Panc1 (cell line): Measurements from ENCODE around the gene ANK3. TPM values are rescaled to one million over a fixed set of nuclear protein-coding genes. Genes with fewer than 3 reads are reported as not detected.

Source experiments
- ATAC-seq: fragments of 200-7000 bp; cut with Tn5 transposase; 2 replicates; pipeline ENCODE4 v1.9.1; 2020; ENCODE audit warnings: mild to moderate bottlenecking, moderate library complexity
- BruUV-seq: library from RNA; stranded (reverse); fragments of 400-500 nt; replicated peaks from 2 replicates; lab custom pipeline; 2021; lab: Mats Ljungman, UMichigan
- CTCF ChIA-PET: fragments of 300-600 bp; sonication (Branson Sonifier 250); formaldehyde crosslinking; loops from one replicate; lab custom pipeline; 2022; ENCODE audit warnings: antibody characterized with exemption; lab: Charles Lee
- POLR2A ChIA-PET: fragments of 300-600 bp; sonication (Branson Sonifier 250); formaldehyde crosslinking; loops from one replicate; lab custom pipeline; 2022; ENCODE audit warnings: antibody characterized with exemption; lab: Charles Lee
- DNase-seq: peaks from one replicate; pipeline ENCODE4 v3.0.0-alpha.2; 2010; ENCODE audit warnings: low read depth, low spot score
- H3K27ac ChIP-seq: 2 replicates; pipeline ENCODE4 v1.5.1; 2011; ENCODE audit warnings: mild to moderate bottlenecking, low read length, inconsistent platforms
- H3K27me3 ChIP-seq: fragments of 200-500 bp; sonication (Bioruptor generic); 2 replicates; pipeline ENCODE4 v1.6.0; 2014; ENCODE audit warnings: low read length, inconsistent platforms; ENCODE audit not compliant: control insufficient read depth, insufficient read depth
- H3K36me3 ChIP-seq: fragments of 200-500 bp; sonication (Bioruptor generic); 2 replicates; pipeline ENCODE4 v1.5.1; 2014; ENCODE audit warnings: inconsistent platforms, mild to moderate bottlenecking, low read length, moderate library complexity; ENCODE audit not compliant: control insufficient read depth, insufficient read depth
- H3K4me1 ChIP-seq: 2 replicates; pipeline ENCODE4 v1.5.1; 2011; ENCODE audit warnings: inconsistent platforms, mild to moderate bottlenecking, low read length, moderate library complexity; ENCODE audit not compliant: control insufficient read depth, insufficient read depth
- H3K4me3 ChIP-seq, 2 experiments: 2 replicates each; pipeline ENCODE4 v1.5.1; 2011 to 2012; ENCODE audit warnings: low read depth in 2 of 2, low read length in 2 of 2, mild to moderate bottlenecking in 2 of 2, inconsistent platforms in 1 of 2, moderate library complexity in 1 of 2
- H3K9me3 ChIP-seq: fragments of 200-500 bp; sonication (Bioruptor generic); 2 replicates; pipeline ENCODE4 v1.5.1; 2014; ENCODE audit warnings: low read depth, mild to moderate bottlenecking, inconsistent platforms, low read length, moderate library complexity; ENCODE audit not compliant: control insufficient read depth, insufficient read depth
- POLR2AphosphoS5 ChIP-seq: IDR thresholded peaks from 2 replicates; pipeline ENCODE4 v1.6.1; 2012; ENCODE audit warnings: mild to moderate bottlenecking, low read depth, low read length, moderate library complexity
- REST ChIP-seq, 2 experiments: IDR thresholded peaks; 2 replicates each; pipeline ENCODE4 v1.6.1; 2011 to 2012; ENCODE audit warnings: low read depth in 2 of 2, control low read depth in 1 of 2, low read length in 1 of 2, mild to moderate bottlenecking in 1 of 2, moderate library complexity in 1 of 2; ENCODE audit not compliant: insufficient read depth in 1 of 2
- SIN3A ChIP-seq: IDR thresholded peaks from 2 replicates; pipeline ENCODE4 v1.6.1; 2012; ENCODE audit warnings: low read depth, mild to moderate bottlenecking, low read length, moderate library complexity, borderline replicate concordance; ENCODE audit not compliant: insufficient read depth
- TCF7L2 ChIP-seq: IDR thresholded peaks from 2 replicates; pipeline ENCODE4 v1.6.1; 2011; ENCODE audit warnings: mild to moderate bottlenecking, low read depth, low read length, inconsistent platforms
- in situ Hi-C: cut with HindIII; loops from 2 replicates; pipeline ENCODE4 v1.10.0; 2016; ENCODE audit warnings: low sequenced_read_pairs, low pct_unique_long_range_greater_than_20kb
- intact Hi-C: fragments of 100-400 bp; cut with micrococcal nuclease; formaldehyde crosslinking; loops from one replicate; pipeline ENCODE4 v1.10.0; 2022; ENCODE audit not compliant: unreplicated experiment
- total RNA-seq: library from RNA; stranded (reverse); gene quantifications from one replicate; pipeline ENCODE4 v1.2.1, GENCODE V29; 2021; ENCODE audit not compliant: unreplicated experiment
- TF ChIP-seq, protein P1 (sequence below): fragments of 450-650 bp; IDR thresholded peaks from 2 replicates; pipeline ENCODE4 v1.5.1; 2017; ENCODE audit warnings: mild to moderate bottlenecking

The ANK3 gene
- total RNA-seq, 1 experiment from 2014 or later, result 2.5 TPM

DNA sequence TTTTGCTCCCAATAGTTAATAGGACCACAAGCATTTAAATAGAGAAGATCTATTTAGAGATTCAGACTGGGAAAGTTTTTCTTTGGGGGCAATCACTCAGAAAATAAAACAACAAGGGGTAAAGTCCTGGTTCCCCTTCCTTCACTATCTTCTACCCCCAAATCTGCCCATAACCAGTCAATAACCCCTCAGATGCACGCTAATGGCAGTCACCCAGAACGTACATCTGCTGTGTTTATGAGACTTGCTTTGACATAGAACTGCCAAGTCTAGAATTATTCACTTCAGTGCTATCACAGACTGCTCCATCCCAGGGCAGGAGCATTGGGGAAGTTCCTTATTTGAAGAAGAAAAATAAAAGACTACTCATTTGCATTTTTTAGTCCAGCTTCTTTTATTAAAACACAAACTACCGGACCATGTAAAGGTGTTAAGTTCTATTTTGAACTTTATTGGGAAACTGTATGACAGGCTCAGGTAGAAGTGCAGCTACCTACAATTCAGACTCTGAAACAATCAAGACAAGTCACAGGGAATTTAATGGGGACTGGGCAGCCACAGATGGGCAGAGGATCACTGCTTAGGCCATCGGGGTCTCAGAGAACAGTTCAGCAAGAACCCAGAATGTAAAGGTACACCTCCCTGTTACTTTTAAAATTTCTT lies 38.4 kb downstream of the ANK3 start:
- CTCF ChIA-PET, result no interaction called here
- Histone ChIP-seq H3K4me3 (no peak overlapping the region), H3K4me1 (no peaks in the 10 kb centered on the region), H3K9me3 (no peaks in the 10 kb centered on the region), H3K27ac (no peak overlapping the region), H3K27me3 (no peaks in the 10 kb centered on the region; the same call in 1 of the 2 replicates), H3K36me3 (no peaks in the 10 kb centered on the region)
- intact Hi-C loops (no loop called here), in situ Hi-C loops (no loop called here)
- POLR2A ChIA-PET, result interaction anchor here (0.6 kb wide), 1 partner anchor 35 kb away, joined by 3 read pairs; no protein-coding TSS in a partner anchor
- no peak for DNase-seq
- no peak for TF ChIP-seq SIN3A
- TF ChIP-seq TCF7L2, result no peak
- TF ChIP-seq POLR2AphosphoS5, result no peak
- TF ChIP-seq REST (IDR thresholded peaks at IDR 0.05; ENCODE audit: insufficient read depth in 1 of 2, low read depth in 2 of 2, low read length in 1 of 2), result no peak
- TF ChIP-seq, protein P1, sequence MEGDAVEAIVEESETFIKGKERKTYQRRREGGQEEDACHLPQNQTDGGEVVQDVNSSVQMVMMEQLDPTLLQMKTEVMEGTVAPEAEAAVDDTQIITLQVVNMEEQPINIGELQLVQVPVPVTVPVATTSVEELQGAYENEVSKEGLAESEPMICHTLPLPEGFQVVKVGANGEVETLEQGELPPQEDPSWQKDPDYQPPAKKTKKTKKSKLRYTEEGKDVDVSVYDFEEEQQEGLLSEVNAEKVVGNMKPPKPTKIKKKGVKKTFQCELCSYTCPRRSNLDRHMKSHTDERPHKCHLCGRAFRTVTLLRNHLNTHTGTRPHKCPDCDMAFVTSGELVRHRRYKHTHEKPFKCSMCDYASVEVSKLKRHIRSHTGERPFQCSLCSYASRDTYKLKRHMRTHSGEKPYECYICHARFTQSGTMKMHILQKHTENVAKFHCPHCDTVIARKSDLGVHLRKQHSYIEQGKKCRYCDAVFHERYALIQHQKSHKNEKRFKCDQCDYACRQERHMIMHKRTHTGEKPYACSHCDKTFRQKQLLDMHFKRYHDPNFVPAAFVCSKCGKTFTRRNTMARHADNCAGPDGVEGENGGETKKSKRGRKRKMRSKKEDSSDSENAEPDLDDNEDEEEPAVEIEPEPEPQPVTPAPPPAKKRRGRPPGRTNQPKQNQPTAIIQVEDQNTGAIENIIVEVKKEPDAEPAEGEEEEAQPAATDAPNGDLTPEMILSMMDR, result no peak
- ATAC-seq, result no peak
- BruUV-seq, result no TSS peak

- no peak for ATAC-seq
- no peaks in the 10 kb centered on the region; the same call in 1 of the 2 replicates for H3K27me3 ChIP-seq
- no peaks in the 10 kb centered on the region for H3K4me1 ChIP-seq
- BruUV-seq, result no TSS peak
- no peaks in the 10 kb centered on the region for H3K9me3 ChIP-seq
- no peak overlapping the region for H3K4me3 ChIP-seq
- POLR2A ChIA-PET, result interaction anchor here (0.6 kb wide), 1 partner anchor 36 kb away, joined by 3 read pairs; no protein-coding TSS in a partner anchor
- DNase-seq, result no peak
- H3K36me3 ChIP-seq, result no peaks in the 10 kb centered on the region
- intact Hi-C loops, result no loop called here
- in situ Hi-C loops, result no loop called here
- no peak for TF ChIP-seq REST (IDR thresholded peaks at IDR 0.05; ENCODE audit: insufficient read depth in 1 of 2, low read depth in 2 of 2, low read length in 1 of 2)
- TF ChIP-seq SIN3A, result no peak
- TF ChIP-seq, protein P1, result no peak
- no peak for TF ChIP-seq TCF7L2
- no peak for TF ChIP-seq POLR2AphosphoS5
- CTCF ChIA-PET, result no interaction called here
- no peak overlapping the region for H3K27ac ChIP-seq
These were observed 39.3 kb downstream of the ANK3 start for GRCh38 chr10:60350400-60350799.
